Ovary (tissue), 9 donors: ENCODE results near the gene RBFOX2. TPM values are rescaled to one million over a fixed set of nuclear protein-coding genes. Genes with fewer than 3 reads are reported as not detected.

ENCODE experiments used
- DNase-seq, 5 donors: peaks; one replicate each; pipeline ENCODE4 v3.0.0-alpha.2; 2019 to 2020
- H3K27ac ChIP-seq, 2 donors: fragments of 200-600 bp; one replicate each; pipeline versions ENCODE4 v1.5.1 to v1.8.0; 2019 to 2022
- H3K27me3 ChIP-seq: fragments of 200-600 bp; one replicate; pipeline ENCODE4 v1.8.0; 2022
- H3K36me3 ChIP-seq: fragments of 200-600 bp; sonication (generic); one replicate; pipeline ENCODE4 v1.5.1; 2019
- H3K4me1 ChIP-seq: one replicate; pipeline ENCODE4 v1.8.1; 2013; ENCODE audit warnings: mild to moderate bottlenecking, moderate library complexity; ENCODE audit not compliant: insufficient read depth
- H3K4me3 ChIP-seq: fragments of 200-600 bp; sonication (generic); one replicate; pipeline ENCODE4 v1.5.1; 2017
- H3K9me3 ChIP-seq, 2 donors: fragments of 200-600 bp in 1 of 2; sonication (generic) in 1 of 2; one replicate each; pipeline versions ENCODE4 v1.5.1 to v1.8.1; 2013 to 2019; ENCODE audit warnings: mild to moderate bottlenecking in 1 of 2, moderate library complexity in 1 of 2
- CTCF ChIP-seq, 3 donors: fragments of 450-650 bp in 2 of 3; fragments of 200-600 bp in 1 of 3; IDR thresholded peaks; one replicate each; pipeline versions ENCODE4 v1.5.1 to v1.8.0; 2016 to 2022; ENCODE audit warnings: antibody characterized with exemption in 3 of 3, mild to moderate bottlenecking in 1 of 3
- EP300 ChIP-seq: sonication (generic); formaldehyde crosslinking; IDR thresholded peaks from one replicate; pipeline ENCODE4 v1.6.1; 2017; ENCODE audit warnings: antibody characterized with exemption
- POLR2A ChIP-seq: fragments of 450-650 bp; IDR thresholded peaks from one replicate; pipeline ENCODE4 v1.6.1; 2017; ENCODE audit warnings: antibody characterized with exemption, mild to moderate bottlenecking, moderate library complexity
- WGBS, 3 donors: extraction: QIAGEN DNeasy Blood & Tissue Kit in 1 of 3; methylation state at CpG; one replicate each; pipeline versions ENCODE4 v1.1.5 to v1.1.7; 2013 to 2017; 5-methylcytosine and 5-hydroxymethylcytosine counted together
- intact Hi-C, 4 donors: fragments of 100-400 bp; cut with DNase I; formaldehyde crosslinking; loops; one replicate each; pipeline versions ENCODE4 v1.11.0 to v1.15.1; 2022 to 2023
- polyA plus RNA-seq, 2 donors: library from polyadenylated mRNA; stranded (reverse); fragments of 200-250 nt in 1 of 2; fragments of 350-450 nt in 1 of 2; fragmentation: Illumina TruSeq in 1 of 2; extraction: RNeasy Lipid Tissue Mini Kit (QIAGEN cat#74804) in 1 of 2; gene quantifications; one replicate each; pipeline ENCODE4 v1.2.3, GENCODE V29; 2013 to 2014
- total RNA-seq, 7 donors: library from RNA; depleted of rRNA in 2 of 7; stranded (reverse); fragments of >200 nt in 2 of 7; fragmentation: NEBNext Ultra II Directional in 3 of 7; extraction: Animal tissue kit (Norgen Biotek cat#: 25700) in 3 of 7; gene quantifications; one replicate each; pipeline versions ENCODE4 v1.1.0 to v1.2.4, GENCODE V29; 2016 to 2023
- donor health status: DM: no; HTN: no; CAD: no; lungs with moderate emphysema.
- donor health status: DM: no; HTN: no; CAD: no.
- donor health status: Bipolar disorder and iron deficiency.
- donor health status: DM: yes; HTN: yes; CAD: no.
- donor health status: DM: no; HTN: no; CAD: no.
- donor health status: DM: yes; HTN: yes; CAD: no.

RBFOX2 gene
- total and polyA plus RNA-seq, 9 donors: 68.7 to 140 (median 128) TPM

DNA sequence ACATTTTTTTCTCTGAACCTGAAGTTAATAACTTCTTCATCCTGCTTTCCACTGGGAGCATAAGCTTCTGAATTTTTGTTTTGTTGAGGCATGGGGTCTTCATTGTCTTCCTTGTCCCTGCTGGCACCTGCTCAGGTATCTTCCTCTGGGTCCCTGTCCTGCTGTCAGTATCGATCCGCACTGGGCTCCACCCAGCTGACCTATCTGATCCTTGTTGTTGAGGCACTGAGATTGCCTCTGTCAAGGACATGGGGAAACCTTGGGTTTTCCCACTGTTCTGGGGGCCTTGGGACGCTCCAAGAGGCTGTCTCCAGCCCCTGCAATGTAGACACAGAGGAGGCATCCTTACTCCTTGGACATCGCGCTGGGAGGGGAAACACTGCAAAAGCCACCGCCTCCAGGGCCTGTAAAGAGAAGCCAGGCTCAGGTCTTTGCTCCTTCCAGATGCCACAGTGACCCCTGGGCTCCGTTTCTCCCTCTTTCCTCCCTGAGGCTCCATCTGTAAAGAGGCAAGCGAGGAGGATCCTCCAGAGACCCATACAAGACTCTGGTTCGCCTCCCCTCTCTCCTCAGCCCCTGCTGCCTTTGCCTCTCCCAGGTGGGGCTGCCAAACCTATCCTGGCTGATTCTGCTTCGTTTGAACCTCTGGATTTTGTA, 8.6 kb upstream of the RBFOX2 start:
- no peaks in the 10 kb centered on the region for H3K9me3 ChIP-seq
- intact Hi-C loops: no loop called here
- WGBS, 3 donors: 88 to 93% (median 91%) methylated on average over 10 of the region's 10 CpGs

DNA sequence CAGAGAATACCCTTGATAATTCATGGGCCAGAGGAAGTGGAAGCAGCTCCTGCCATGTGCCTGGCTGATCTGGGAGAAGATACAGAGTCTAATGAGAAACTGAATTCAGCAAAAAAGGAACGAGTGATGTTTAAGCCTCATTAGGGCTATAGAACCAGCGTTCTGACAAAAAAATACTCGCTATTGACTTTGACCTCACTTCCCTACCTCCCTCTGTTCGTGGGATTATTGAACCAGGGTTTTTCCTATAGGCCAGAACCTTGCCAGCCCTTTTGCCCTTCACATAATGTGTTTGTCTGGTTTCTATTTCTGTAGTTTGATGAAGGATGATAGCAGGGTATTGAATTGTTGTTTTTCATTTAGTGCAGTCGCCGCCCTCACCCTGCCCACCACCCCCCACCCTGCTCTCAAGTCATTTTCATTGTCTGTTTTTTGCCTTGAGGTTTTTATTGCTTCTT, 7.6 kb upstream of the RBFOX2 start:
- Histone ChIP-seq H3K27me3 (no peaks in the 10 kb centered on the region), H3K27ac (no peak overlapping the region), H3K4me3 (no peak overlapping the region), H3K9me3 (no peaks in the 10 kb centered on the region), H3K4me1 (peaks cover 2% of the 10 kb centered on the region), H3K36me3 (no peaks in the 10 kb centered on the region)
- 51 to 57% (median 55%) methylated on average over 6 of the region's 6 CpGs for WGBS, 3 donors
- intact Hi-C loops: no loop called here
- DNase-seq: no peak
- TF ChIP-seq EP300 (no peak), CTCF (IDR thresholded peaks at IDR 0.05) (no peak)

More for the DNA sequence above, 8.6 kb upstream of the RBFOX2 start:
- Histone ChIP-seq H3K4me1 (peaks cover 2% of the 10 kb centered on the region), H3K27me3 (no peaks in the 10 kb centered on the region), H3K36me3 (no peaks in the 10 kb centered on the region), H3K27ac (no peak overlapping the region), H3K4me3 (no peak overlapping the region)
- TF ChIP-seq EP300 (no peak), CTCF (IDR thresholded peaks at IDR 0.05) (no peak), POLR2A (no peak)
- DNase-seq: no peak

GRCh38 chr22:36032611-36033010, 4.0 kb upstream of the RBFOX2 start:
- WGBS, 3 donors: 89 to 95% (median 90%) methylated on average over 6 of the region's 6 CpGs
- Histone ChIP-seq H3K27me3 (no peaks in the 10 kb centered on the region), H3K4me3 (no peak overlapping the region), H3K9me3 (no peaks in the 10 kb centered on the region), H3K4me1 (peaks cover 5% of the 10 kb centered on the region), H3K36me3 (no peaks in the 10 kb centered on the region), H3K27ac (no peak overlapping the region)
- TF ChIP-seq POLR2A (no peak), CTCF (IDR thresholded peaks at IDR 0.05) (no peak), EP300 (no peak)
- no peak for DNase-seq
- intact Hi-C loops: no loop called here

- intact Hi-C loops: loop anchor here in 3 of 4 donors (1.0 to 10.0 kb wide), 3 partner anchors 38 to 65 kb away; no protein-coding TSS in a partner anchor
- TF ChIP-seq POLR2A (no peak), EP300 (no peak), CTCF (IDR thresholded peaks at IDR 0.05) (no peak)
Measured at GRCh38 chr22:36029406-36029755, 757 bp upstream of the RBFOX2 start.

More at GRCh38 chr22:36029406-36029755, 757 bp upstream of the RBFOX2 start:
- peak overlapping the region; percentile 66 for H3K4me3 ChIP-seq
- no peaks in the 10 kb centered on the region for H3K9me3 ChIP-seq
- H3K36me3 ChIP-seq: no peaks in the 10 kb centered on the region
- H3K4me1 ChIP-seq: peaks cover 6% of the 10 kb centered on the region
- 36 to 43% (median 41%) methylated on average over 7 of the region's 7 CpGs for WGBS, 3 donors
- no peak for DNase-seq
- no peaks in the 10 kb centered on the region for H3K27me3 ChIP-seq
- H3K27ac ChIP-seq: peak overlapping the region; percentile 84 to 93
